Karpas-422 (cell line): Measurements from ENCODE around the gene SIMC1. TPM values are rescaled to one million over a fixed set of nuclear protein-coding genes. Genes with fewer than 3 reads are reported as not detected.

Experiments
- small RNA-seq: library from RNA; depleted of rRNA; stranded (forward); fragments of <200 nt; gene quantifications from one replicate; pipeline ENCODE3, GENCODE V24; 2014
- total RNA-seq: library from RNA; depleted of rRNA; stranded (reverse); fragments of >200 nt; shearing (Covaris generic); gene quantifications from 2 replicates; pipeline ENCODE4 v1.2.3, GENCODE V29; 2014; ENCODE audit warnings: low replicate concordance; rRNA removed

SIMC1 gene
- total RNA-seq, 1 experiment from 2014 or later, result 32.5 TPM

Small RNAs within 50 kb of the gene (small RNA-seq; reads per million reads assigned to genes)
- 3.1 reads per million, percentile 67 among the genes with 10 or more reads in this experiment for gene MIR1271

Other genes starting within 250 kb of the SIMC1 start
- gene KIAA1191, start 123.3 kb downstream of the SIMC1 start, total RNA-seq, result 40.8 and 57.5 TPM in 2 replicates
- 4.8 and 5.8 TPM in 2 replicates for gene ARL10, start 127.1 kb downstream of the SIMC1 start, total RNA-seq
- 19.8 and 57.5 TPM in 2 replicates for gene NOP16, start 150.2 kb downstream of the SIMC1 start, total RNA-seq
- gene HIGD2A, start 150.3 kb downstream of the SIMC1 start, total RNA-seq, result 146 and 207 TPM in 2 replicates
- 31.7 and 78.9 TPM in 2 replicates for gene CLTB, start 178.1 kb downstream of the SIMC1 start, total RNA-seq
- gene FAF2, start 210.0 kb downstream of the SIMC1 start, total RNA-seq, result 22.9 and 37.5 TPM in 2 replicates